A673 (cell line): ENCODE measurements around the gene MED31.

Source experiments
- CTCF ChIP-seq: fragments of 300-800, 200-600 bp; sonication (generic); conservative IDR thresholded peaks from 2 replicates; pipeline ENCODE4 v1.5.1; 2017; ENCODE audit warnings: low read depth, mild to moderate bottlenecking, antibody characterized with exemption, low read length, moderate library complexity, mixed read lengths
- EZH2 ChIP-seq: fragments of 200-600 bp; sonication (generic); IDR thresholded peaks from 2 replicates; pipeline ENCODE4 v1.6.1; 2017; ENCODE audit warnings: borderline replicate concordance, low read depth, mild to moderate bottlenecking, mixed read lengths, antibody characterized with exemption, low read length; ENCODE audit not compliant: poor library complexity, severe bottlenecking

GRCh38 chr17:6677946-6678345 lies 26.5 kb upstream of the MED31 start:
- TF ChIP-seq CTCF = no peak
- TF ChIP-seq EZH2 = no peak
